ENCODE data around the gene RBM23. TPM values are rescaled to one million over a fixed set of nuclear protein-coding genes. Genes with fewer than 3 reads are reported as not detected.
A peak's percentile ranks its signal among the peaks of the same experiment; 100 is the strongest.

RBM23 gene
- total and polyA plus RNA-seq, 2 donors (not counting 3 experiments of a cell fraction or from before 2014, with no cell fraction given) = 67.7 to 68.9 TPM

GRCh38 chr14:22929104-22929960 lies 10.4 kb upstream of the RBM23 start, which contains the start of gene PRMT5:
PRMT5 (minus strand) TSS chr14:22929376; CDS start chr14:22929361, 15 bp downstream.
- Histone ChIP-seq H3K9me3 (replicated peaks; ENCODE audit: control insufficient read depth, insufficient read depth, low read length) (no peaks in the 10 kb centered on the region), H3K4me3 (replicated peaks in 1 of 3; ENCODE audit: insufficient read depth in 1 of 3, low read depth in 1 of 3, low read length in 3 of 3) (peak within 1 kb of the TSS; percentile 66 to 95 (median 81)), H3K9me1 (replicated peaks; ENCODE audit: control insufficient read depth, extremely low read depth, insufficient read depth, low read length) (no peaks in the 10 kb centered on the region), H3K36me3 (ENCODE audit: control insufficient read depth in 2 of 2, extremely low read depth in 1 of 2, insufficient read depth in 2 of 2, low read length in 2 of 2) (peaks cover 6 to 9% of the 10 kb centered on the region in 2 experiments), H4K20me1 (replicated peaks; ENCODE audit: control insufficient read depth, extremely low read depth, insufficient read depth, low read length) (no peaks in the 10 kb centered on the region), H3K4me1 (ENCODE audit: control insufficient read depth, extremely low read depth, insufficient read depth, low read length) (peaks cover 16% of the 10 kb centered on the region), H3K79me2 (ENCODE audit: control insufficient read depth, insufficient read depth, low read length) (peaks cover 16% of the 10 kb centered on the region), H2AFZ (ENCODE audit: low read depth, low read length) (peak within 1 kb of the TSS; percentile 76), H3K9ac (replicated peaks; ENCODE audit: extremely low read depth, insufficient read depth, low read length) (peak within 1 kb of the TSS; percentile 83), H3K27me3 (ENCODE audit: control insufficient read depth in 2 of 2, insufficient read depth in 2 of 2, low read length in 2 of 2) (no peaks in the 10 kb centered on the region), H3K27ac (ENCODE audit: insufficient read depth, low read depth, low read length) (peak within 1 kb of the TSS; percentile 68), H3K4me2 (ENCODE audit: insufficient read depth, low read length) (peak within 1 kb of the TSS; percentile 89)
- TF ChIP-seq MYC (IDR thresholded peaks at IDR 0.05; ENCODE audit: low read depth, low read length) (peak; percentile 69), EZH2 (IDR thresholded peaks at IDR 0.05; ENCODE audit: borderline replicate concordance, low read depth, low read length, severe bottlenecking) (no peak), GATA2 (IDR thresholded peaks at IDR 0.05; ENCODE audit: insufficient read depth, insufficient read length, low read depth, low read length) (peak; percentile 65), POLR2AphosphoS5 (IDR thresholded peaks at IDR 0.05; ENCODE audit: insufficient read depth, low read depth, low read length) (peak; percentile 59), FOS (IDR thresholded peaks at IDR 0.05; ENCODE audit: borderline replicate concordance, insufficient read depth, low read length) (no peak), POLR2A (IDR thresholded peaks at IDR 0.05; ENCODE audit: low read depth, low read length) (peak; percentile 64), MAX (IDR thresholded peaks at IDR 0.05; ENCODE audit: insufficient read depth, insufficient read length) (no peak), JUN (IDR thresholded peaks at IDR 0.05; ENCODE audit: borderline replicate concordance, insufficient read depth, insufficient read length, low read depth) (no peak), CTCF (IDR thresholded peaks at IDR 0.05; ENCODE audit: extremely low read depth in 1 of 2, insufficient read depth in 1 of 2, low read depth in 1 of 2, low read length in 2 of 2) (no peak)
- ChIA-PET POLR2A (interaction anchor here (0.5 to 1.9 kb wide), 10 partner anchors 10 to 1274 kb away, joined by 3 to 12 read pairs (median 5); partner anchors contain the start of genes AJUBA, HAUS4 and RBM23), CTCF (interaction anchor here (0.7 to 3.1 kb wide), 24 partner anchors 10 to 369 kb away, joined by 3 to 46 read pairs (median 5); partner anchors contain the start of genes AJUBA, HAUS4 and RBM23)
- dilution Hi-C loops (cut with MboI; ENCODE audit: extremely low pct_ligation_motif_present, low sequenced_read_pairs) (no loop called here), intact Hi-C loops (cut with micrococcal nuclease) (loop anchor here (1.0 to 5.0 kb wide), 4 partner anchors 10 to 341 kb away; partner anchors contain the start of genes CDH24, DAD1 and RBM23)
- no TSS peak for BruUV-seq (replicated peaks)
- DNase-seq (ENCODE audit: low read depth, low spot score) (peak; percentile 100), FAIRE-seq (peak; percentile 100)

All from endothelial cell of umbilical vein (primary cell).